Endothelial cell (in vitro differentiated cells): ENCODE results near the gene OTOG. TPM values are rescaled to one million over a fixed set of nuclear protein-coding genes. Genes with fewer than 3 reads are reported as not detected.
A peak's percentile ranks its signal among the peaks of the same experiment; 100 is the strongest.

Source experiments
- DNase-seq: peaks from one replicate; pipeline ENCODE4 v3.0.0; 2021; ENCODE audit warnings: low spot score
- H3K27ac Mint-ChIP-seq: one replicate; pipeline ENCODE4 v1.8.0; 2021; ENCODE audit warnings: mixed read lengths, inconsistent platforms; ENCODE audit not compliant: unreplicated experiment
- H3K27me3 Mint-ChIP-seq: one replicate; pipeline ENCODE4 v1.8.0; 2021; ENCODE audit warnings: mild to moderate bottlenecking, moderate library complexity, mixed read lengths, inconsistent platforms; ENCODE audit not compliant: unreplicated experiment
- H3K36me3 Mint-ChIP-seq: one replicate; pipeline ENCODE4 v1.8.0; 2021; ENCODE audit warnings: mild to moderate bottlenecking, low read depth, mixed read lengths, inconsistent platforms; ENCODE audit not compliant: unreplicated experiment
- H3K4me1 Mint-ChIP-seq: one replicate; pipeline ENCODE4 v1.8.0; 2021; ENCODE audit warnings: mild to moderate bottlenecking, mixed read lengths, inconsistent platforms; ENCODE audit not compliant: unreplicated experiment
- H3K4me3 Mint-ChIP-seq: one replicate; pipeline ENCODE4 v1.8.0; 2021; ENCODE audit warnings: mild to moderate bottlenecking, mixed read lengths, inconsistent platforms; ENCODE audit not compliant: unreplicated experiment
- H3K9me3 Mint-ChIP-seq: one replicate; pipeline ENCODE4 v1.8.0; 2021; ENCODE audit warnings: mixed read lengths, inconsistent platforms; ENCODE audit not compliant: unreplicated experiment
- total RNA-seq: library from RNA; stranded (reverse); fragmentation: NEBNext Ultra II Directional; extraction: Animal tissue kit (Norgen Biotek cat#: 25700); gene quantifications from one replicate; pipeline ENCODE4 v1.2.1, GENCODE V29; 2021; ENCODE audit not compliant: unreplicated experiment
- TF ChIP-seq, protein P1 (sequence below): fragments of 200-600 bp; sonication (generic); IDR thresholded peaks from one replicate; pipeline ENCODE4 v1.5.0; 2021; ENCODE audit warnings: antibody characterized with exemption; ENCODE audit not compliant: unreplicated experiment

The OTOG gene
- total RNA-seq, 1 donor from 2014 or later, result 0.13 TPM

DNA sequence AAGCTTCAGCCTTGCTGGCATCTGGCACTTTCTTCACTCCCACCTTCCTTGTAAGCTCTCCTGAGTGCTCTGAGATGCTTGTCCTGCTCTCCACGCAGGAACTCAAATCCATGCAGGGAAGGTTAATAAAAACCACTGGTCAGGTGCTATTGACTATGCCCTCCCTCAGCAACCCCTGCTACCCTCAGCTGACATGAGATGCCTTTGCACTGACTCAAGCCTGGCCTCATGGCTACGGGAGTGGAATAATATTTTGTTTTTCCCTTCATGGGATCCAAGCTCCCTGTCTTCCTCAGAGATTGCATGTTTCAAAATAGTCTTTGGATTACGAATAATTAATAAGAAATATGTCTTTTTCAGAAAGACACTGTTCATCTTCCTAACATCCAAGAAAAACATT lies 38.8 kb upstream of the OTOG start:
- Mint-ChIP-seq H3K27ac (no peak overlapping the region), H3K36me3 (no peaks in the 10 kb centered on the region), H3K27me3 (peaks cover 5% of the 10 kb centered on the region), H3K4me3 (no peak overlapping the region), H3K4me1 (peaks cover 8% of the 10 kb centered on the region), H3K9me3 (no peaks in the 10 kb centered on the region)
- no peak for DNase-seq
- TF ChIP-seq, protein P1, sequence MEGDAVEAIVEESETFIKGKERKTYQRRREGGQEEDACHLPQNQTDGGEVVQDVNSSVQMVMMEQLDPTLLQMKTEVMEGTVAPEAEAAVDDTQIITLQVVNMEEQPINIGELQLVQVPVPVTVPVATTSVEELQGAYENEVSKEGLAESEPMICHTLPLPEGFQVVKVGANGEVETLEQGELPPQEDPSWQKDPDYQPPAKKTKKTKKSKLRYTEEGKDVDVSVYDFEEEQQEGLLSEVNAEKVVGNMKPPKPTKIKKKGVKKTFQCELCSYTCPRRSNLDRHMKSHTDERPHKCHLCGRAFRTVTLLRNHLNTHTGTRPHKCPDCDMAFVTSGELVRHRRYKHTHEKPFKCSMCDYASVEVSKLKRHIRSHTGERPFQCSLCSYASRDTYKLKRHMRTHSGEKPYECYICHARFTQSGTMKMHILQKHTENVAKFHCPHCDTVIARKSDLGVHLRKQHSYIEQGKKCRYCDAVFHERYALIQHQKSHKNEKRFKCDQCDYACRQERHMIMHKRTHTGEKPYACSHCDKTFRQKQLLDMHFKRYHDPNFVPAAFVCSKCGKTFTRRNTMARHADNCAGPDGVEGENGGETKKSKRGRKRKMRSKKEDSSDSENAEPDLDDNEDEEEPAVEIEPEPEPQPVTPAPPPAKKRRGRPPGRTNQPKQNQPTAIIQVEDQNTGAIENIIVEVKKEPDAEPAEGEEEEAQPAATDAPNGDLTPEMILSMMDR, result no peak

GRCh38 chr11:17508791-17509190 lies 38.3 kb upstream of the OTOG start:
- TF ChIP-seq, protein P1, result no peak
- DNase-seq, result no peak
- H3K9me3 Mint-ChIP-seq, result no peaks in the 10 kb centered on the region
- no peak overlapping the region for H3K27ac Mint-ChIP-seq
- H3K36me3 Mint-ChIP-seq, result no peaks in the 10 kb centered on the region
- H3K4me1 Mint-ChIP-seq, result peaks cover 8% of the 10 kb centered on the region
- H3K4me3 Mint-ChIP-seq, result no peak overlapping the region
- H3K27me3 Mint-ChIP-seq, result peaks cover 5% of the 10 kb centered on the region

DNA sequence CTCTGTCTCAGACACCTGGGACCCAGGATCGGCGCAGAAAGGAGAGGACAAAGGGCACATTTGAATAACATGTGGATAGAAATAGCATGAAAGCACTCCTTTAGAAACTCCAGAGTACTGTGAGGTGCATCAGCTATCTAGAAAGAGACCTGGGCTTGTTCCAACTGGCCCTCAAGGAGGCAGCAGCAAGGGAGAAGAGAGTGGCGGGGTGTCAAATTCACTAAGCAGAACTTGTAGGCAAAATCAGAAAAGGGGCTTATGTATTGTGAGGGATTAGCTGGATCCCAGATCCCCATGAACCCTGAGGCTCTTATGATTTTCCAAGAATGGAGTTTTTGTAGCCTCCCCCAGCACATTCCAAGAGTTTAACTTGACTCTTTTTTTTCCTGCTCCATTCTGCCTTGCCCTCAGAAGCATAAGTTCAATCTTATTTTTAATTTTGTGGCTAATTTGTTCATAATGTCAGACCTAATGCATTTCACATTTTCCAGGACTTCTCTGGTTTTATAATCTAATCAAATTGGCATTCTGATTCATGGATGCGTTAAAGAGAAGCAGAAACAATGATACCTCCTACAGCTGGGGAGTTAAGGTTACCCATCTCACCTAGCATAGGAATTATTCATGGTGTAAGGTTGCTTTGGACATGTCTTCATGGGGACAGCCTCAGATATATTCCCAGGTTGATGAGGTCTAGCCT lies 36.4 kb upstream of the OTOG start:
- peaks cover 5% of the 10 kb centered on the region for H3K27me3 Mint-ChIP-seq
- no peak for DNase-seq
- no peak overlapping the region for H3K27ac Mint-ChIP-seq
- H3K36me3 Mint-ChIP-seq, result no peaks in the 10 kb centered on the region
- TF ChIP-seq, protein P1, result no peak
- H3K4me3 Mint-ChIP-seq, result no peak overlapping the region
- H3K4me1 Mint-ChIP-seq, result peaks cover 8% of the 10 kb centered on the region
- no peaks in the 10 kb centered on the region for H3K9me3 Mint-ChIP-seq

- H3K36me3 Mint-ChIP-seq, result no peaks in the 10 kb centered on the region
- peaks cover 2% of the 10 kb centered on the region for H3K27me3 Mint-ChIP-seq
- no peak overlapping the region for H3K27ac Mint-ChIP-seq
- no peaks in the 10 kb centered on the region for H3K9me3 Mint-ChIP-seq
- TF ChIP-seq, protein P1, result no peak
- peaks cover 8% of the 10 kb centered on the region for H3K4me1 Mint-ChIP-seq
- no peak overlapping the region for H3K4me3 Mint-ChIP-seq
- DNase-seq, result no peak
Observed at GRCh38 chr11:17511571-17511970, 35.5 kb upstream of the OTOG start.

GRCh38 chr11:17512101-17512500 lies 35.0 kb upstream of the OTOG start:
- no peaks in the 10 kb centered on the region for H3K9me3 Mint-ChIP-seq
- H3K36me3 Mint-ChIP-seq, result no peaks in the 10 kb centered on the region
- no peak overlapping the region for H3K4me3 Mint-ChIP-seq
- peaks cover 2% of the 10 kb centered on the region for H3K27me3 Mint-ChIP-seq
- DNase-seq, result no peak
- H3K4me1 Mint-ChIP-seq, result peaks cover 8% of the 10 kb centered on the region
- peak overlapping the region; percentile 11 for H3K27ac Mint-ChIP-seq
- TF ChIP-seq, protein P1, result no peak
